ENCODE data around the gene SH3RF3. TPM values are rescaled to one million over a fixed set of nuclear protein-coding genes. Genes with fewer than 3 reads are reported as not detected.

SH3RF3 gene
- total RNA-seq, 1 donor from 2014 or later, result 6.3 TPM

DNA sequence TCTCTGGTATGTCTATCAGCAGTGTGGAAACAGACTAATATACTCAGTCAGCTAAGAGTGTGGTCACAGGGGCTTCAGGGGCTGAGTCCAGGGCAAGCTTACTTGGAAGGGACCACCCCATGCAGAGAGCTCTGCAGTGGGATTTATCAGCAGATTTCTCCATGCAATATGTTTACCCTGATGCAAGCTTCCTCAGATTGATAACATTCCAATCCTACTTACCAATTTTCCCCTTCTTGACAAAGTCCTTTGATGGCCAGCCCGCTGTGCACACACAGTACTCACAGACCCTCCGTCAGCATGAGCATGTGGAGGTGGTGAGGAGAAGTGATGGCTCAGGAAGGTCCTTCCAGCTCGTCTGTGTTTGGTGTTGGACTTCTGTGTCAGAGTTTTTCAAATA lies 51.8 kb downstream of the SH3RF3 start:
- DNase-seq (ENCODE audit: low read depth, low spot score), result no peak

DNA sequence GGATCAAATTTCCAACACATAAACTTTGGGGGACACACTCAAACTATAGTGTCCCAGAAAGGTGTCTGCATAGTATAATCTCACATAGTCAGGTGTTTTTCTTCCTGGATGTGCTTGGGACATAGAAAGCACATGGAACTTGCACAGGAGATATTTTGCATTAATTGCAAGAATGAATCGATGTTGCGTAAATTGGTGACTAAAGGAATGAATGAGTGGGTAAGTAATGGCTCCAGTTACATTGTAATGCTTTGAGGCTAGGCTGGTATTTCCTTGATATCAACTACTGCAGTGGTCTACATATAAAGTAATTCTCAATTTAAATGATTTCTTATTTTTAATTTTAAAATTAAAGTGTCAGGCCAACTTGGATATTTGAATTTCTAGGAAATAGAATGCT lies 53.4 kb downstream of the SH3RF3 start:
- DNase-seq (ENCODE audit: low read depth, low spot score), result no peak

DNA sequence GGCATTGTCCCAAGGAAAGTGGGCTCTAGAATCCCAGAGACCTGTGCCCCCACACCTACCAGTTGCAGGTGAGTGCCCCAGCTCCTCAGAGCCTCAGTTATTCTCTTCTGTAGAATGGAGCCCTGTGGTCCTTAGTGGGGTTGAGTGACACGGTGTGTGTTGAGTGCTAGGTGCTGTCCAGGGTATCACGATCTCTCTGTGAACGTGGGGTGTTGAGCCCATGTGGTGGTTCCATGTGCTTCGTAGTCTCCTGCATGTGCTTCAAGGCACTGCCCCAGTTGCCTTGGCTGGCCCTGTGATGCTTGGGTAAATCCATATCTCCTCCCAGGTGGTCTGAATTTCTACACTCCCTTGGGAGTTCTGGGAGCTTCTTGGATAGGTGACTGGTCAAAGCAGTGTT lies 54.9 kb downstream of the SH3RF3 start:
- no peak for DNase-seq (ENCODE audit: low read depth, low spot score)

DNA sequence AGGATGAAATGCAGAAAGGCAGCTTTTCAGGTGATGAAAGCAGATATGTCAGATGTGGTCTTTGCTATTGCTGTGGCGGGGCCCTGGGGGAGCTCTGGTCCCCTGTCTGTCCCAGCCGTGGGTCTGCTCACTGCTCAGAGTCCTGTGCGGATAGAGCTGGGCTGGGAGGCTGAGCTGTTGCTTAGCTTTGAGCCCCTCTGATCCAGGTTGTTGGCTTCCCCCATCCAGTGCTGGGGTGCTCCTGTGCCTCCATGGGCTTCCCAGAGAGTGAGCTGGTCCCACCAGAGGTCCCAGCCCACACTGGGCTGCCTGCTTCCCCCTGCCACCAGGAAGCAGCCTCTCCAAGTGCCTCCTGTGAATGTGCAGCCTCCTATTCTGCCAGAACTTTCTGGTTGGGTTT lies 55.4 kb downstream of the SH3RF3 start:
- no peak for DNase-seq (ENCODE audit: low read depth, low spot score)

DNA sequence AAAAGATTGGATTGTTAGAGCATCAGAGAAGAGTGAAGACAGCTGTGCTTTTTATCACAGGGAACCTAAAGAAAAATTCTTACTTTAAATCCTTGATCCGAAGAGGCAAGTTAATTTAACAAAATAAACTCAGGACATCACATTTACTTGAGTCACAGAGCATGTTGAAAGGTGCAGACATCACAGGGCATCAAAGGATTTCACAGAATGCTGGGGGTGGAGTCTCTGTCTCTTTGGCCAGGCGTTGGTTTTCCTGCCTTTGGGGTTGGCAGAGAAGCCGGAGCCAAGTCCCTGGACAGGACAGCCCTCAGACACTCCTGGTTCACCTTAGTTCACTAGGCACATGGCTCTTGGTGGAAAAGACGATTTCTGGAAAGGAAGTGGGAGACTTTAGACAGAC lies 56.3 kb downstream of the SH3RF3 start:
- no peak for DNase-seq (ENCODE audit: low read depth, low spot score)

DNA sequence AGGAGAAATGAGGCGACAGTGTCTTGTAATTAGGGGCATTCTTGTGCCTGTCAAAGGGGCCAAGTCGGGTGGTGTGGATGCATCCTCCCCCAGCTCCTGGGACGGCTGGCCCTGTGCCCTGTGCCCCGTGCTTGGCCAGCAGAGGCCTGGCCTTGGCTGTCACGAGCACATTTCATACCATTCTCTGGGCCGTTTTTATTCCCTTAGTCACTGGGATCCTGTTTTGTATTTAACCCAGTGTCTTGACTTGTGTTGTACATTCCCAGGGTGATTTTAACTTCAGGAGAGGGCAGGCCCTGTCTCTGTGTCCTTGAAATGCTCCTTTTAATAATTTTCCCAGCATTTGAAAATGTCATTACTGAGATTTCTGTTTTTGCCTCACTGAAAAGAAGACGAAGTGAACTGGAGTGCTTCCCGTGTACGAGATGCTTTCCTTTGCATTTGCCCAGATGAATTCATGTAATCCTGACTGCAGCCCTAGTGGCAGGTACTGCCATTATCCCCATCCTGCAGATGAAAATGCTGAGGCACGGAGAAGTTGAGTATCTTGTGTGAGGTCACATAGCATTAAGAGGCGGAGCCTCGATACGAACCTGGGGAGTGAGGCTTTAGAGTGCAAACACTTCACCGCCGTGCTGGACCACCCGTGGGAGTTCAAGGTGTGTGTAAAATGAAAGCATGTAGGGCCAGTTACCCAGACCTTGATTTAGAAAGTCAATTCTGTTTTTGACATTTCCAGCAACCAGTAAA lies 57.0 kb downstream of the SH3RF3 start:
- DNase-seq (ENCODE audit: low read depth, low spot score), result no peak

DNA sequence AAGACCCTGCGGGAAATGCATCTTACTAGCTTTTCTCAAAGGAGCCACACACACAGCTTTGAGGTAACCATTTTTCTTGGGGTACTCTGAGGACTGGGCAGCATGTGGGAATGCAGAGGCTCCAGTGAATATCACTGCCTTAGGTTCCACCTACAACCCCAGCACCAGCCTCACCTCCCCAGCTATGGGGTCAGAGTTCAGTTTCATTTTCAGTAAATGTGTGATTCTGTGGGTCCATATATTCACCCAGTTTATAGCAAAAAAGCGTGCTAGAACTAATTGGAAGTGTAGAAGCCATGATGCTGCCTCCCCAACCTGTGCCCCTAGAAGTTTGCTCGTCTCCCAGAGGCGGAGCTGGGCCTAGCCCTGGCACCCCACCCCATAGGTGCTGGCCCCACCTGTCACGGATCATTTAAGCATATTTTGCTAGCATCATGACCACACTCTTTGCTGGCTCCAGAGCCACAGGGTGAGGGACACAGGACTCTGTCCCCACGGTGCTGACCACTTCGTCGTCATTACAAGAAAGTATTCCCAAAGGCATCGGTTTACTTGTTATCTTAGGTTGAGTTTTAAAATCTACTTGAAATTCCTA lies 57.7 kb downstream of the SH3RF3 start:
- no peak for DNase-seq (ENCODE audit: low read depth, low spot score)

DNA sequence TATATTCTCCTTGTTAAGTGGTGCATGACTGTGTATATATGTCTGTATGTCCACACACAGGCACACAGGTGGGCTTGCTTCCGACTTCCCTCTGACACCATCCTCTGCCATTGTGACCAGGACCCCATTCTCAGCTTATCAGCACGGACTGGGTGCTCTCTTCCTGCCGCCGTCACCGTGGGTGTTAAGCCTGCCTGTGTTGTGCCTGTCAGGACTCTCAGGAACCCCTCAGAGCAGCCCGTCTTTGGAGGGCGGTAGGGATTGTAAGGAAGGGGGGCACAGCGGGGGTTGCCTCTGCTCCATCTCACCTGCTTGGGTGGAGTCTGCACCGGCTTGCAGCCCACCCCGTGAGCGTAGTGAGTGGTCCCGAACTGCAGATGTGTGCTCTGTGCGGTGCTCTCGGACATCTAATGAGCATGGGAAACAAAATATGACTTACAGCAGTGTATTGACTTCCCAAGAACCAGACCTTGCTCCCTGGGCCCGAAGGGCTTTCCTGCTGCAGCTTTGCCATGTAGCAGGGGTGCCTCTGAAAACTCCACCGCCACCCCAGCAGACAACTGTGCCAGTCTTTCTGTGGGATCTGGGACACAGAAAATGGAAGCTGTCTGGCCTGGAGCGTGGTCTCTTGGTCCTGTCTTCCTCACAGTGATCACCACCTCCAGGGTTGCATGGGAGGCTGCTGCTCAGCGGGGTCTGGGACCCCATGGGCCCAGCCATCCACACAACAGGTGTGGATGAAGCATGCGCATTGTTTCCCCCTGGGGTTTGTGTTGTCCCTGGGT lies 58.9 kb downstream of the SH3RF3 start:
- DNase-seq (ENCODE audit: low read depth, low spot score), result no peak

DNA sequence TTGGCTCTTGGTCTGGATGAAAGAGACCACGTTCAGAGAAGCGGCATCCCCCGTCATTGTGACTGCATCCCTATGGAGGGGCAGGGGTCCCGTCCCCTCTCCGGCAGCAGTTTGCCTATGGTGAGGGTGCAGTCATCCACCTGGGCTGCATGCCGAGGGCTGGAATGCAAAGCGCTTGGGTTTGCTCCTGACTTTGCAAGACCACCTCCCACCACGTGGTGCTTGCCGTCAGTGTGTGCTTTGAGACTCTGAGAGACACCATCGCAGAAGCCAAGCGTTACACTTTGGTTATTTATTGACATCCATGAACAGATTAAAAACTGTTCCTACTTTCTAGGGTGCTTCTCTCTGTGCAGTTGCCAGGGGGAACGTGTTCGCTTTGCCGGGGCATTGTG lies 59.5 kb downstream of the SH3RF3 start:
- DNase-seq (ENCODE audit: low read depth, low spot score), result no peak

DNA sequence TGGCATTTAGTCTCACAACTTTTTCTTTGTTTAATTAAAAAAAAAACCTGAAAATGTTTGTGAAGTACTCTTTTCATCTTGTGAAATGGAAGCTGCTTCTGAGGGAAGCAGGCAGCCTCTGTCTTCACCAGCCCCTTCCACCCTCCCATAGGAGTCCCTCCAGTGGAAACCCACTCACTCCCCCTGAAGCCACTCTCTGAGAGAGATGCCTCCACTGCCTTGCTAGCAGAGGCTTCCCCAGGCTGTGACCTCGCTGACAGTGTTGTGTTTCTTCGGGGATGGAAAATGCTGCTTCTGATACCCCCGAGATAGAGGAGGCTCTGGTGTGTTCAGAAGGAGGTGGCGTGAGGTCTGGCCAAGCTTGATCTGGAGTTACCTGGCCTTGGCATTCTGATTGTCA lies 59.9 kb downstream of the SH3RF3 start:
- no peak for DNase-seq (ENCODE audit: low read depth, low spot score)

DNA sequence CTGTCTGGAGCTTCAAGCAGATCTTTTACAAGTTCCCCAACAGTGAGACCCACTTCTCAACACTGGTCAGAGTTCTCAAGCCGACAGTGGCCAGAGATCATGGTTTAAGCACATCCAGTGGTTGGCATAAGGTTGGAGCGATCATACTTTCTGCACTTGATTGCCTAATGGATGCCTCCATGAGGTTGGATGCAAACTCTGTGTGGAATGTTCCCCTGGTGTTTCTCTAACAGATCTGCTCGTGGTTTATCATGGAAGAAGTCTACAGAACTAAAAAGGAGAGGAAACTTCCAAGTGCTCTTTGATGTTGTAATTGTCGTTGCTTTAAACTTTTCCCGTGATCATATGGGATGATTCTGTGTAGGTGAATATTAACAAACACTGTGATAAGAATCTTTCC lies 60.7 kb downstream of the SH3RF3 start:
- no peak for DNase-seq (ENCODE audit: low read depth, low spot score)

DNA sequence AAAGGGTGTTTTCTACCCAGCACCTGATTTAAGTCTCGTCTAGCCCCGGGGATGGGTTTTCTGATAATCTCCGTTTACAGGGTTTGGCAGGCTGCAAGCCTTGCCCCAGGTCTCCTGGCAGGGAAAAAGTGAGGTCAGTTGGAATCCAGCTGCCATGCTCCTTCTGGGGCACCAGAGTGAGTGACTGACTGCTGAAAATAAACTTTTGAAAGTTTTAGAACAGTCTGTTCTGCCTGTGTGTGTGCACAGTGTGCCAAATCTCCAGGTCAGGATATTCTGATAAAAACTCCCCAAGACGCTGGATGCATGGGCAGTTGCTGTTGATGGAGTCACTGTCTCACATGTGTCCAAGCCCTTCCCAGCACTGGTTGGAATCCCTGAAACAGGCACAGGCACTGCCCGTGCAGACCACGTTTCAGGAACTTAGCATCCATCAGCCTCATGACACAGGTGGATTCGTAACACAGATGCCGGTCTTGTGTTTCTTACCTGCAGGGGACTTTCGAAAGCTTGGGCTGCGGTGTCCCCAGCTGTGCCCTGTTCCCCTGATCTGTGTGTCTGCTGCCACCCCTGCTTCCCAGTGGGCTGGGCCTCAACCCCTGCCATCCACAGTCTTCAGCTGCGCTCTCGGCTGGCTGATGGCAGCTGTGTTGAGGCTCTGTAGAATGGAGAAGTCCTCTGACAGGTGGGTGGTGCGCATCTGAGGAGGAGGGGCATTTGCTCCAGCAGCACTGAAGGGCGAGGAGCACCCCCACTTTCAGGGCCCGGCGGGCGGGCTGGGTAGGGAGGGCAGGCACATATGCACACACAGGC lies 65.0 kb downstream of the SH3RF3 start:
- DNase-seq (ENCODE audit: low read depth, low spot score), result no peak

DNA sequence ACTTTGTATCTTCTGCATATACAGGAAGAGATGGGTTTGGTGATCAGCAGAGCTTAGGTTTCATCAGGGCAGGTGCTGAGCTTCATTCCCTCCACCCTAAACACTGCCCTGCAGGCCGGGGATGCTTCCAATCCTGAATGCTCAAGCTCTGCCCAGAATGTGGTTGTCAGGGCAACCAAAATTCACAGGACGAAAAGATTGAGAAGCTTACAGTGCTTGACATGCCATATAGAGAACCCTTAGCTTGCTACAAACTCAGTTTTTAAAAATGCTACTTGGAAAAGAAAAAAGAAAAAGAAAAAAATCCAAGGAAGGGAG lies 65.6 kb downstream of the SH3RF3 start:
- no peak for DNase-seq (ENCODE audit: low read depth, low spot score)

DNA sequence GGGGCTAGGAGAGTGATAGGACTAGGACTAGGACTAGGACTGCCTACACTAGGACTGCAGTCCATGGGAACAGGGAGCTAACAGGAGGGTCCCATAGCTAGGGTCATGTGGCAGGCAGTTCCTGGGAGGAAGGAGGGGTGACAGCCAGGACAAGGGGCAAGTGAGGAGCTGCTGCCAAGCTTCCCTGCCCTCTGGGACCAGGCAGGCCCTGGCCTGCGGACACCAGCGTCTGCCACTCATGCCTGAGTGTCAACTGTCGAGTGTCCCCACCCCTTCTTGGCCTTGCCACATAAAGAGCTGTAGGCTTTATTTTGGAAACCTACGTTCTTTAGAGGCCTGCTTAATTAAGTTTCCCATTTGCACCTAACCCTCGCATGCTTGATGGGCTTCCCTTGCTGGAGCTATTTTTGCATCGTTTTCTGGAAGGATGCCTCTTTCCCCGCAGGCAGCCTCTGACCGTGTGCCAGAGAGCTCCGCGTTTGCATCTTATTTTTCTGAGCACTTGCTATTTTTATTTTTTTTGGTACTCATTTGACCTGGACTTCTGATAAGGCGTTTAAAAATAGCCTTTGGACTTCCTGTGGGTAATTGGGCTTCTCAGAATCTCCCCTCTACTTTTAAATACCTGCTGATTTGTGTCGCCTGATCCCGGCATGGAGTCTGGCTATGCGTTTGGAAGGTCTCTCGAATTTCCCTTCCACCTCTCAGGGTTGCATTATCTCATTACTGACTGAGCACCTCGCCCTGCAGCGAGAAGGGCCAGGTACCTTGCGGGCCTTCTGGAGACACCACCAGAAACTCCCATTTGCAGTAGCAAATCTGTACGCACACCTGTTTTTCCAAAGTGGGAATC lies 66.4 kb downstream of the SH3RF3 start:
- DNase-seq (ENCODE audit: low read depth, low spot score), result no peak

DNA sequence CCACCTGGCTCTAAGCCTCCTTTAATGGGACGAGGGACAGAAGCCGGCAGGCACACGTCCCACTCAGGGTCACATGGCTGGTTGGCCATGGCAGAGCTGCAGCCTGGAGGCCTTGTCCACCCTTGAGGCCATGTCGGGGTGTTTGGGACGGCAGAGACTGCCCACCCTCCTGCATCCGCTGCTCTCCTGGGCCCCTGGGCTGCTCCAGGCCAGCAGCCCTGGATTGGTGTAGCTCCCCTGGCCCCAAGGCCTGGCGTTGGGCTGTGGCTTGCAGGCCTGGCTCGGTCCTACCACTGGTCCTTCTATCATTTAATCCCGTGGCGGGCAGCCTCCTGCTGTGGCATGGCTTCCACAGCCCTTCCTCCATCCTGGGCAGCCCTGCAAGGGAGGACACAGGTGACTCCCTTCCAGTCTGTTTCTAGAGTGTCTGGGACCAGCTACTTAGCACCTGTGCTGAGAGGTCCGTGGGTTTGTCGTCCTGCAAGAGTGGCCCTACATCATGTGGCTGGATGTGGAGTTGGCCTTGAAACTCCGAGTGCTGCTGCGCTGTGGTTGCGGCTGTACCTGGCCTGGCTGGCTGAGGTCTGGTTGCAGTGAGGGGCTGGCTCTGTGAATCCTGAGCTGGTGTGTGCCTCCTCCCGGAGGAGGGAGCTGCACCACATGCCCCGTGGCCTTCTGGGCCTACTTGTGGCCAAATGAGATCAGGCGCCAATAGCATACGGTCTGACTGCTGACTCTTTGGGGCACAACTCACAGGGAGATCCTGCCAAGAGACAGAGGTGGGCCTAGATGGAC lies 67.3 kb downstream of the SH3RF3 start:
- no peak for DNase-seq (ENCODE audit: low read depth, low spot score)

DNA sequence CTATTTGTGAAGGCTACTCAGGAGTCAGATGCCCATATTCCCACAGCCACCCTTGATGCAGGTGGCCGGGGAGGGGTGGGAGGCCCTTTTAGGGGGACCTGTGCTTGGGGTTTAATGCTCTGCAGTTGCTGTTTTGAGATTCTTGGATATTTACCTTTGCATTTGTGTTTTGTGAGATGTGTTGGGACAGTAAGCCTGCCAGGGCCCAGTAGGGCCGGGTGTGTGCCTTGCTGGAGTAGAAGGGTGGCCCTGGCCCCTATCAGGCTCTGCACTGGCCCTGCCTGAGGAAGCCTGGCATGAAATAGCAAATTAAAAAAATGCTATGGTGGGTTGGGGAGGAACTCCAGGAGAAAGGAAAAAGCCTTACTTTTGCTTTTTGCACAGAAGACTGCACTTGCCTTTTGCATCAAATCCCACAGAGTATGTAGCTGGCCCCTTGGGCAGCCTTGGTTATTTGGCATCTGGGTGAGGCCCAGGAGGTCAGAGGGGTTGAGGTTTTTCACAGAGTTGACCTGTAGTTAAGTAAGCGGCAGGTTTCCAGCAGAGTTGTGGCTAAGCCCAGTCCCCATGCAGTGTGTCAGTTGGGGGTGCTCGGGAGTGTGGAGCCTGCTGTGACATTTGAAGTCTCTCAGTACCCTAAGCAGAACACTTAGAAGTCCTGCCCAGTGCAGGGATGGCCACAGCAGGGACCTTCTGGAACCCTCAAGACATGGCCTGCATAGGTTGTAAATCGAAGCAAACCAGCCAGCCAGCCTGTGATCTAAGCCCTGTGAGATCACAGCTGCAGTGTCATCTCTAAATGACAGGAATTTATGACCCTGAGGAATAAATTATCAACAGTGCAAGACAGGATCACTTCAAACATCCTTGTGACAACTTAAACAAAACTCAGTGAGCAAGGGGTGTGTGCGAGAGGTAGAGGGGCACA lies 68.8 kb downstream of the SH3RF3 start:
- no peak for DNase-seq (ENCODE audit: low read depth, low spot score)

DNA sequence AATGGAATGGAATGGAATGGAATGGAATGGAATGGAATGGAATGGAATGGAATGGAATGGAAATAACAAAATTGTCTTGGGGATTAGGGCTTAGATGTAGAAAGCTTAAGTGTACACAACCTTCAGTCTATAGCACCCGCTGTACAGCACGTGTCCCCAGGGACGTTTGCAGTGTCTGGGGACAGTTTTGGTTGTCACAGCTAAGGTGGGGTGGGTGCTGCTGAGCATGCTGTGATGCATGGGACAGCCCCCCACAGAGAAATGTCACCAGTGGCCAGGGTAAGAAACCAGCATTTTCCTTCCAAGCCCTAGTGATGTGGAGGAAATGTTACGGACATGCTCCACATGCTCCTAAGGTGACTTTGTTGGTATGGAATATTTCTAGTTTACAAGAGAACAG lies 70.8 kb downstream of the SH3RF3 start:
- no peak for DNase-seq (ENCODE audit: low read depth, low spot score)

DNA sequence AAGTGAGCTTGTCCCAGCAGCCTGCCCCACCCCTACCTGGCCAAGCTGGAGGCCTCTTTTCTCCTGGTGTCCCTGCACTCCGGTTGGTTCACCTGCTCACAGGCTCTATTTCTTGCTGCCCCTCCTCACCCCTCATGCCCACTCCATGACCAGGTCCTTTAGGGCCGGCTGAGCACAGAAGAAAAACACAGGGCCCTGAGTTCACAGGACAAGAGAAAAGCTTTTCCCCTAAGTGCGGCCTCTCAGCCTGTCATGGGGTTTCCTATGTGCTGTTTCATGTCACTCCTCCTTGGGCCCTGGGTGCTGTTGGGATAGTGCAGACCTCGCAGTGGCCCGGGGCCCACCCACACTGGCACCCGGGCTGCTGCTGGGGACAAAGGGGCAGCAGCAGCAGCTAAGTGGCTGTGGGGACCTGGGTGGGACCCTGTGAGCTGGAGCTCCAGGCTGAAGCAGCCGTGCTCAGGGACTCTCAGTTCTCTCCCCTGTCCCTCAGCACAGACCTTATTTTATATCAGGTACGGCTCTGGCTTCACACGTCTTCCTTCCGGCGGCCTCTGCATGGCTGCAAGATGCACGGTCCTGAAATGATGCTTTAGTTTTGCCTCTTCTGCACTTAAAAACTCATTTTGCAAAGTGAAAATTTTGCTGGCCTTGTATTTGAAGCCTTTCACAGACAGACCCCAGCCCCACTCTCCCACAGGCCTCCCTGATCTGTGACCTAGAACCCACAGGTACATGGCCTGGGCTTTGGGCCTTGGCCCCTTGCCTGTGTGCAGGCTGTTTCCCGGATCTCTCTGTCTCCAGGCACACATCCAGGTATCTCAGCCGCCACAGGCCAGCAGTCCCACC lies 71.8 kb downstream of the SH3RF3 start:
- DNase-seq (ENCODE audit: low read depth, low spot score), result no peak

All from pulmonary artery endothelial cell (primary cell).